Measurements from ENCODE around the gene DEFB128. TPM values are rescaled to one million over a fixed set of nuclear protein-coding genes. Genes with fewer than 3 reads are reported as not detected.
A peak's percentile ranks its signal among the peaks of the same experiment; 100 is the strongest.

The DEFB128 gene
- total and polyA plus RNA-seq, 2 of the 4 experiments (the other 2 are of a cell fraction): not detected

GRCh38 chr20:237489-237888 is 48.0 kb upstream of the DEFB128 start:
- no peak overlapping the region for H2BK120ac ChIP-seq (ENCODE audit: low read depth, low read length)

More at GRCh38 chr20:237489-237888, 48.0 kb upstream of the DEFB128 start:
- Histone ChIP-seq H3K9me3 (ENCODE audit: control insufficient read depth, insufficient read depth, low read length) (no peaks in the 10 kb centered on the region), H3K9ac (ENCODE audit: low read depth, low read length) (0 out of 2 replicates have a peak overlapping the region, but pooled peaks have one; percentile 16), H4K20me1 (ENCODE audit: insufficient read depth, low read length) (no peaks in the 10 kb centered on the region), H3K4me3 (ENCODE audit: insufficient read depth, low read depth, low read length) (no peak overlapping the region), H3K23ac (ENCODE audit: low read depth, low read length) (no peak overlapping the region), H3K18ac (ENCODE audit: low read depth, low read length) (no peak overlapping the region), H3K4ac (ENCODE audit: low read depth, low read length) (no peak overlapping the region), H3K36me3 (ENCODE audit: control insufficient read depth, insufficient read depth, low read length) (no peaks in the 10 kb centered on the region), H2AK5ac (ENCODE audit: low read depth, low read length) (no peak overlapping the region), H3K4me2 (ENCODE audit: low read depth, low read length) (peak overlapping the region; percentile 34), H2BK20ac (ENCODE audit: low read depth, low read length) (no peak overlapping the region), H3K27me3 (ENCODE audit: control insufficient read depth, insufficient read depth, low read length) (peaks cover 2% of the 10 kb centered on the region; the same call in 1 of the 2 replicates), H2AFZ (replicated peaks; ENCODE audit: low read length, poor library complexity) (no peak overlapping the region), H3K27ac (ENCODE audit: insufficient read depth, low read length) (no peak overlapping the region), H4K5ac (ENCODE audit: low read depth, low read length) (no peak overlapping the region), H3K4me1 (ENCODE audit: control insufficient read depth, insufficient read depth, low read length) (no peaks in the 10 kb centered on the region), H3K14ac (replicated peaks; ENCODE audit: low read depth, low read length) (no peak overlapping the region), H3K79me1 (ENCODE audit: low read depth in 1 of 2, low read length in 2 of 2) (no peaks in the 10 kb centered on the region), H3K9me1 (ENCODE audit: insufficient read depth, low read length) (no peaks in the 10 kb centered on the region), H4K91ac (ENCODE audit: insufficient read depth, low read depth, low read length) (no peak overlapping the region), H4K8ac (ENCODE audit: low read depth in 2 of 2, low read length in 2 of 2) (no peak overlapping the region), H3K56ac (ENCODE audit: extremely low read depth, insufficient read depth, low read length) (no peak overlapping the region), H2BK15ac (ENCODE audit: low read depth, low read length) (no peak overlapping the region), H2BK5ac (ENCODE audit: low read depth, low read length, poor library complexity, severe bottlenecking) (no peak overlapping the region), H2AK9ac (replicated peaks; ENCODE audit: low read depth, low read length, poor library complexity) (no peak overlapping the region)
- ChIA-PET CTCF (no interaction called here), POLR2A (ENCODE audit: unreplicated experiment) (no interaction called here)
- ATAC-seq (ENCODE audit: low read depth) (peak; percentile 35; the same call in 1 of the 2 replicates), DNase-seq (peak; percentile 5)
- dilution Hi-C loops (cut with HindIII; ENCODE audit: low sequenced_read_pairs, unreplicated experiment) (no loop called here), in situ Hi-C loops (cut with MboI; ENCODE audit: low sequenced_read_pairs) (no loop called here), intact Hi-C loops (cut with micrococcal nuclease) (no loop called here)
- BruUV-seq (replicated peaks): no TSS peak
- WGBS, 2 experiments (ENCODE audit: extremely low coverage in 2 of 2, insufficient read length in 1 of 2): 0% methylated on average over 1 of the region's 4 CpGs; no CpG with 5 or more reads in 1 of the 2 experiments
- TF ChIP-seq CHD1 (IDR thresholded peaks at IDR 0.05; ENCODE audit: low read depth, low read length) (no peak), MAFK (IDR thresholded peaks at IDR 0.05; ENCODE audit: low read depth, low read length) (no peak), ELK1 (IDR thresholded peaks at IDR 0.05; ENCODE audit: borderline replicate concordance, low read depth, low read length) (no peak), BHLHE40 (IDR thresholded peaks at IDR 0.05; ENCODE audit: low read depth, low read length) (no peak), USF2 (IDR thresholded peaks at IDR 0.05; ENCODE audit: low read depth, low read length) (no peak), MXI1 (IDR thresholded peaks at IDR 0.05; ENCODE audit: borderline replicate concordance, low read depth, low read length) (no peak), RAD21 (IDR thresholded peaks at IDR 0.05; ENCODE audit: low read length) (no peak), RFX5 (IDR thresholded peaks at IDR 0.05; ENCODE audit: low read depth, low read length) (no peak), CTCF (conservative IDR thresholded peaks at IDR 0.05; ENCODE audit: low read depth, low read length) (no peak), RCOR1 (IDR thresholded peaks at IDR 0.05; ENCODE audit: insufficient replicate concordance, low read length) (no peak)
